T-helper 2 cell treated with Interferon-gamma antibody and Interleukin-4, amounts not matched to agents 5 μg/mL and 100 μg/mL, for 36 hours (primary cell): ENCODE data around the gene P4HA3.
A peak's percentile ranks its signal among the peaks of the same experiment; 100 is the strongest.

Source experiments
- DNase-seq: peaks from one replicate; pipeline ENCODE4 v3.0.0; 2021; ENCODE audit warnings: low spot score
- H3K27ac Mint-ChIP-seq: one replicate; pipeline ENCODE4 v1.8.0; 2021; ENCODE audit warnings: mild to moderate bottlenecking, mixed read lengths
- H3K27me3 Mint-ChIP-seq: one replicate; pipeline ENCODE4 v1.8.0; 2021; ENCODE audit warnings: low read depth, mixed read lengths
- H3K36me3 Mint-ChIP-seq: one replicate; pipeline ENCODE4 v1.8.0; 2021; ENCODE audit warnings: low read depth, mixed read lengths
- H3K4me1 Mint-ChIP-seq: one replicate; pipeline ENCODE4 v1.8.0; 2021; ENCODE audit warnings: low read depth, mixed read lengths
- H3K4me3 Mint-ChIP-seq: one replicate; pipeline ENCODE4 v1.8.0; 2022; ENCODE audit warnings: mild to moderate bottlenecking, moderate library complexity, mixed read lengths
- H3K9me3 Mint-ChIP-seq: one replicate; pipeline ENCODE4 v1.8.0; 2021; ENCODE audit warnings: mixed read lengths

P4HA3 gene

GRCh38 chr11:74326665-74327064 is 15.2 kb upstream of the P4HA3 start:
- Mint-ChIP-seq H3K9me3 (no peaks in the 10 kb centered on the region), H3K27me3 (peaks cover 6% of the 10 kb centered on the region), H3K27ac (no peak overlapping the region), H3K4me3 (no peak overlapping the region), H3K36me3 (no peaks in the 10 kb centered on the region), H3K4me1 (no peaks in the 10 kb centered on the region)
- no peak for DNase-seq

GRCh38 chr11:74325649-74326645 is 14.5 kb upstream of the P4HA3 start:
- peaks cover 10% of the 10 kb centered on the region for H3K27me3 Mint-ChIP-seq
- H3K4me3 Mint-ChIP-seq = no peak overlapping the region
- H3K9me3 Mint-ChIP-seq = no peaks in the 10 kb centered on the region
- H3K27ac Mint-ChIP-seq = no peak overlapping the region
- no peaks in the 10 kb centered on the region for H3K4me1 Mint-ChIP-seq
- H3K36me3 Mint-ChIP-seq = no peaks in the 10 kb centered on the region
- no peak for DNase-seq

DNA sequence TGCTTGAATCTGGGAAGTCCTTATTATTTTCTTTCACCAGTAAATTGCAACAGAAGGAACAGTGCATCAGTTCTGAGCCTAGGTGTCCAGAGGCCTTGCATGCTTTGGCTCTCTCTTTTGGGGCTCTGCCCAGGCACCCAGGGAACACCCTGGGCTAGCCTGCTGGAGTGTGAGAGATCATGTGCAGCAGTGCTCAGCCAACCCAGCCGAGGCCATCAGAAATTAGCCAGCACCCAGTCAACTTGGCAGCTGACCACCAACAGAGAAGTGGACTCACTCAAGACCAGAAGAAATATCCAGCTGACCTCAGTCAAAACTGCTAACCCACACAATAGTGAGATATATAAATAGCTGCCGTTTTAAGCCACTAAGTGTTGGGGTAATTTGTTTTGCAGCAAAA is 11.2 kb upstream of the P4HA3 start:
- DNase-seq = no peak
- Mint-ChIP-seq H3K36me3 (peaks cover 3% of the 10 kb centered on the region), H3K4me3 (no peak overlapping the region), H3K4me1 (no peaks in the 10 kb centered on the region), H3K27ac (no peak overlapping the region), H3K27me3 (peaks cover 15% of the 10 kb centered on the region), H3K9me3 (peaks cover 4% of the 10 kb centered on the region)

- Mint-ChIP-seq H3K27me3 (peaks cover 22% of the 10 kb centered on the region), H3K4me1 (no peaks in the 10 kb centered on the region), H3K4me3 (no peak overlapping the region), H3K9me3 (peaks cover 14% of the 10 kb centered on the region), H3K27ac (no peak overlapping the region), H3K36me3 (peaks cover 6% of the 10 kb centered on the region)
- DNase-seq = no peak
Observed at GRCh38 chr11:74321487-74322188, 10.2 kb upstream of the P4HA3 start.

DNA sequence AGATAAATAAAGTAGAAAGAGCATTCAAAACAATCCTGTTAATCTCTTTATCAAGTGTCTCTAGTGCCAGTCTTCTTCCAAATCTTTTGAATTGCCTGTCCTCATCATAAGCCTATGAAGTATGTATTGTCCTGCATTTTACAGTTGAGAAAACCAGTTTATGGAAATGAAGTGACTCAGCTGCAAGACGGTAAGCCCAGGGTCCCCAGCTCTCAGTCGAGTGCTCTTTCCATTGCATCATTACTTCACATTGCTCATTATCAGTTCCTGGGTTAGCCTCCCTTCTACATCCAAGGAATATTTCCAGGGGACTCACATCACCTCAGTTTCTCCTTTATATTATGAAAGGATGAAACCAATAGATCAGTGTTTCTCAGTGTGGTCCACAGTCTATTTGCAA is 9.1 kb upstream of the P4HA3 start:
- no peak for DNase-seq
- Mint-ChIP-seq H3K36me3 (peaks cover 6% of the 10 kb centered on the region), H3K27ac (no peak overlapping the region), H3K27me3 (peaks cover 24% of the 10 kb centered on the region), H3K4me1 (no peaks in the 10 kb centered on the region), H3K9me3 (peaks cover 17% of the 10 kb centered on the region), H3K4me3 (no peak overlapping the region)

- peaks cover 23% of the 10 kb centered on the region for H3K27me3 Mint-ChIP-seq
- H3K4me1 Mint-ChIP-seq = no peaks in the 10 kb centered on the region
- peaks cover 6% of the 10 kb centered on the region for H3K36me3 Mint-ChIP-seq
- no peak for DNase-seq
- H3K27ac Mint-ChIP-seq = no peak overlapping the region
- no peak overlapping the region for H3K4me3 Mint-ChIP-seq
- H3K9me3 Mint-ChIP-seq = peaks cover 17% of the 10 kb centered on the region
Observed at GRCh38 chr11:74319139-74319816, 7.8 kb upstream of the P4HA3 start.

DNA sequence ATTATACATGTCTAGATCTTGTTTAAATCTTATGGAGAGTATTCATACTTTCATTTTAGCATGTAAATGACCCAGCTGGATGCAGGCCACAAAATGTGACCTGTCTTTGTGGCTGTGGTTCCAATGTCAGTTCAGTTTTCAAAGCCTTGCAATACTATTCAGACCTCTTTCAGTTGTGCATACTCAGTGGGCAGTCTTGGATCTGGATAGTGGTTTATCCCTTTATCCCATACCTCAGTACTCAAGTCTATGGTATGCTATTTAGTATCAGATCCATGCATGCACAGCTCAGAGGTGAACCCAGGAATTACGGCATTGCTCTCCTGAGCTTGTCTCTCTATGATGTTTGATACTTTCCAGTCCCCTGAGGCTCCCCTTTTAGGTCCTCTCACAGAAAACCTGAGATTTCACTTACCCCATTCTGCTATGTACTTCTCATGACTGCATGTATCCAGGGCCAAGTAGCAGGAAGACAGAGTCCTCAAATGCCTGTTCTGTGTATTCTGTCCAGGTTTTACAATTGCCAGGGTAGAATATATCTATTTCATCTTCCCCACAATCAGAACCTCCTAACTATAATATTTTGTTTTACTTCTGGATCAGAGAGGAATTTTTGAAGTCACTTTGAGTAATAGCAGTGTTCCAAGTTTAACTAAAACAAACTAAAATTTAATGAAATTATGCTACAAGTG is 6.9 kb upstream of the P4HA3 start:
- peaks cover 24% of the 10 kb centered on the region for H3K27me3 Mint-ChIP-seq
- no peak for DNase-seq
- no peak overlapping the region for H3K4me3 Mint-ChIP-seq
- peaks cover 20% of the 10 kb centered on the region for H3K9me3 Mint-ChIP-seq
- peaks cover 6% of the 10 kb centered on the region for H3K36me3 Mint-ChIP-seq
- no peak overlapping the region for H3K27ac Mint-ChIP-seq
- H3K4me1 Mint-ChIP-seq = no peaks in the 10 kb centered on the region

DNA sequence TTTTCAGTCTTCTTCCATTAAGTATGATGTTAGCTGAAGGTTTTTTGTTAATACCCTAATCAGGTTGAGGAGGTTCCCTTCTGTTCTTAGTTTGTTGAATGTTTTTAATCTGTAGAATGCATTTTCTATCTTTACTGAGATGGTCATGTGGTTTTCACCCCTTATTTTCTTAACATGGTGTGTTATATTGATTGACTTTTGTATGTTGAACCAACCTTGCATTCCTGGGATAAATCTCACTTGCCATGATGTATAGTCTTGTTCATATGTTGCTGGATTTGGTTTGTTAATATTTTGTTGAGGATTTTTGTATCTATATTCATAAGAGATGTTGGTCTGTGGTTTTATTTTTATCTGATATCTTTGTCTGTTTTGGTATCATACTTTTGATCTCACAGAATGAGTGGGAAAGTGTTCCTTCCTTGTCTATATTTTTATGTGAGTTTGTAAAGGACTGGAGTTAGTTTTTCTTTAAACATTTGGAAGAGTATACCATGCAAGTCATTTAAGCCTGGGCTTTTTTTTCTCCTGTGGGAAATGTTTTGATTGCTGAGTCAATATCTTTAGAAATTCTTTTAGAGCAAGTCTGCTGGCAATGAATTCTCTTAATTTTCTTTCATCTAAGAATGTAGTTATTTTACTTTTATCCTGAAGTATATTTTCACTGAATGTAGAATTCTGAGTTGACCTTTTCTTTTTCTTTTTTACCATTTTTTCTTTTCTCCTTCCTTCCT is 5.5 kb upstream of the P4HA3 start:
- Mint-ChIP-seq H3K9me3 (peaks cover 21% of the 10 kb centered on the region), H3K4me1 (no peaks in the 10 kb centered on the region), H3K4me3 (no peak overlapping the region), H3K27ac (no peak overlapping the region), H3K36me3 (peaks cover 6% of the 10 kb centered on the region), H3K27me3 (peaks cover 31% of the 10 kb centered on the region)
- no peak for DNase-seq

DNA sequence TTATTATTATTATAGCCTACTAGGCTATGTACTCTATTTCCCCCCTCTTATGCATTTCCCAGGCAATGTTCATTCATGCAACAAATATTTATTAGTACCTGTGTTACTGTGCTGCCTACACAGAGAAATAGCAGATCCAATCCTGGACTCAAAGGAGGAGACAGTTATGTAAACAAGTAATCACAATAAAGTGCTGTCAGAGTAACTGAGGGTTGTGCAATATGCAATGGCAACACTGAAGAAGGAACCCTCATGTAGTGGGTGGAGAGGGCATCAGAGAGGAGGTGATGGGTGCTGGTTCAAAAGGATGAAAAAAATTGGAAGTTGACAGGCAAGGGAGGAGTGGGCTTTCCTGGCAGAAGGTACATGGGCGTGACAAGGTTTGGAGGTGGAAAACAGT is 886 bp upstream of the P4HA3 start:
- no peak for DNase-seq
- Mint-ChIP-seq H3K4me1 (peaks cover 5% of the 10 kb centered on the region), H3K4me3 (no peak overlapping the region), H3K27ac (no peak overlapping the region), H3K36me3 (no peaks in the 10 kb centered on the region), H3K27me3 (peaks cover 48% of the 10 kb centered on the region), H3K9me3 (peaks cover 13% of the 10 kb centered on the region)

DNA sequence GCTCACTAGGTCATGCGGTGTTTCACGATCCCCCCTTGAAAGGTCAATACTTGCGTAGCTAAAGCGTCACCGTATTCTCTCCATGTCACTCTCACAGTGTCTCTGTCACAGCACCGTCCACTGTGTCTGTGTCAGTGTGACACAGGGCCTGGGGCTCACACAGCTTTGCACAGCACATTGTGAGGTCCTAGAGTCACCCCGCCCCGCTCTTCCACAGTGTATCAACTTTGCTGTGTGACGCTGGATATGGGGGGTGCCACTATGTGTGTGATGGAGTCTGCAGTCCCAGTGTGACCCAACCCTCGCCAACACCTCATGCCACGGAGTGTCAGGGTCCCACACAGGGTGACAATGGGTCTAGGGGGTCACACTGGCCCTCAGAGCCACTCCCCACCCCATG is 583 bp downstream of the P4HA3 start:
- peaks cover 3% of the 10 kb centered on the region for H3K9me3 Mint-ChIP-seq
- H3K27me3 Mint-ChIP-seq = peaks cover 48% of the 10 kb centered on the region
- no peak for DNase-seq
- H3K4me3 Mint-ChIP-seq = peak overlapping the region; percentile 48
- H3K4me1 Mint-ChIP-seq = peaks cover 5% of the 10 kb centered on the region
- no peak overlapping the region for H3K27ac Mint-ChIP-seq
- H3K36me3 Mint-ChIP-seq = no peaks in the 10 kb centered on the region

- Mint-ChIP-seq H3K9me3 (no peaks in the 10 kb centered on the region), H3K27ac (no peak overlapping the region), H3K27me3 (peaks cover 40% of the 10 kb centered on the region), H3K4me3 (no peak overlapping the region), H3K36me3 (no peaks in the 10 kb centered on the region), H3K4me1 (peaks cover 5% of the 10 kb centered on the region)
- DNase-seq = no peak
Observed at GRCh38 chr11:74307434-74307833, 4.0 kb downstream of the P4HA3 start.

GRCh38 chr11:74306435-74307175 is 4.8 kb downstream of the P4HA3 start:
- Mint-ChIP-seq H3K4me3 (no peak overlapping the region), H3K27me3 (peaks cover 34% of the 10 kb centered on the region), H3K36me3 (no peaks in the 10 kb centered on the region), H3K27ac (no peak overlapping the region), H3K9me3 (no peaks in the 10 kb centered on the region), H3K4me1 (peaks cover 2% of the 10 kb centered on the region)
- no peak for DNase-seq
